ENCODE results near the gene NBAS.

The NBAS gene

DNA sequence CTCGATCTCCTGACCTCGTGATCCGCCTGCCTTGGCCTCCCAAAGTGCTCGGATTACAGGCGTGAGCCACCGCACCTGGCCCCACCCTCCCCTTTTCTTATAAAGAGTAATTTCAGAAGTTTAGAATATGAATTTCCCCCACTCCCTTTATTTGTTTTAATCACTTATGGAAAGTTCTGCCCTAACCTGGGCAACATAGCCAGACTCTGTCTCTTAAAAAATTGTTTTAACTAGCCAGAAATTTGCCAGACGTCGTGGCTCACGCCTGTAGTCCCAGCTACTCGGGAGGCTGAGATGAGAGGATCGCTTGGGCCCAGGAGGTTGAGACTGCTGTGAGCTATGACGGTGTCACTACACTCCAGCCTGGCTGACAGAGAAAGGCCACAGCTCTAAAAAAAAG lies 7.7 kb upstream of the NBAS start:
- H3K79me2 ChIP-seq (ENCODE audit: insufficient read depth, low read length) = no peaks in the 10 kb centered on the region
- no peak for TF ChIP-seq EZH2 (IDR thresholded peaks at IDR 0.05; ENCODE audit: borderline replicate concordance, low read length)
- TF ChIP-seq, protein P1, sequence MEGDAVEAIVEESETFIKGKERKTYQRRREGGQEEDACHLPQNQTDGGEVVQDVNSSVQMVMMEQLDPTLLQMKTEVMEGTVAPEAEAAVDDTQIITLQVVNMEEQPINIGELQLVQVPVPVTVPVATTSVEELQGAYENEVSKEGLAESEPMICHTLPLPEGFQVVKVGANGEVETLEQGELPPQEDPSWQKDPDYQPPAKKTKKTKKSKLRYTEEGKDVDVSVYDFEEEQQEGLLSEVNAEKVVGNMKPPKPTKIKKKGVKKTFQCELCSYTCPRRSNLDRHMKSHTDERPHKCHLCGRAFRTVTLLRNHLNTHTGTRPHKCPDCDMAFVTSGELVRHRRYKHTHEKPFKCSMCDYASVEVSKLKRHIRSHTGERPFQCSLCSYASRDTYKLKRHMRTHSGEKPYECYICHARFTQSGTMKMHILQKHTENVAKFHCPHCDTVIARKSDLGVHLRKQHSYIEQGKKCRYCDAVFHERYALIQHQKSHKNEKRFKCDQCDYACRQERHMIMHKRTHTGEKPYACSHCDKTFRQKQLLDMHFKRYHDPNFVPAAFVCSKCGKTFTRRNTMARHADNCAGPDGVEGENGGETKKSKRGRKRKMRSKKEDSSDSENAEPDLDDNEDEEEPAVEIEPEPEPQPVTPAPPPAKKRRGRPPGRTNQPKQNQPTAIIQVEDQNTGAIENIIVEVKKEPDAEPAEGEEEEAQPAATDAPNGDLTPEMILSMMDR (IDR thresholded peaks at IDR 0.05; ENCODE audit: low read length) = no peak
- H4K20me1 ChIP-seq (ENCODE audit: insufficient read depth, low read length) = no peaks in the 10 kb centered on the region
- H3K4me1 ChIP-seq (ENCODE audit: insufficient read depth, low read length, severe bottlenecking) = no peaks in the 10 kb centered on the region
- H3K4me2 ChIP-seq (ENCODE audit: low read length) = no peak overlapping the region
- no peak overlapping the region for H2AFZ ChIP-seq (ENCODE audit: low read length)
- no peaks in the 10 kb centered on the region for H3K36me3 ChIP-seq (ENCODE audit: insufficient read depth, low read length)
- H3K9ac ChIP-seq (ENCODE audit: low read length) = no peak overlapping the region
- H3F3A ChIP-seq (ENCODE audit: insufficient read depth, low read length) = no peaks in the 10 kb centered on the region
- no peak overlapping the region for H3K27ac ChIP-seq (ENCODE audit: low read depth, low read length, poor library complexity, severe bottlenecking)
- no peaks in the 10 kb centered on the region for H3K9me2 ChIP-seq (ENCODE audit: low read depth, low read length)
- no peaks in the 10 kb centered on the region for H3K27me3 ChIP-seq (ENCODE audit: insufficient read depth, low read length)
- H3K4me3 ChIP-seq (ENCODE audit: low read depth, low read length, poor library complexity, severe bottlenecking) = no peak overlapping the region
- no peaks in the 10 kb centered on the region for H3K9me3 ChIP-seq (ENCODE audit: low read length)

DNA sequence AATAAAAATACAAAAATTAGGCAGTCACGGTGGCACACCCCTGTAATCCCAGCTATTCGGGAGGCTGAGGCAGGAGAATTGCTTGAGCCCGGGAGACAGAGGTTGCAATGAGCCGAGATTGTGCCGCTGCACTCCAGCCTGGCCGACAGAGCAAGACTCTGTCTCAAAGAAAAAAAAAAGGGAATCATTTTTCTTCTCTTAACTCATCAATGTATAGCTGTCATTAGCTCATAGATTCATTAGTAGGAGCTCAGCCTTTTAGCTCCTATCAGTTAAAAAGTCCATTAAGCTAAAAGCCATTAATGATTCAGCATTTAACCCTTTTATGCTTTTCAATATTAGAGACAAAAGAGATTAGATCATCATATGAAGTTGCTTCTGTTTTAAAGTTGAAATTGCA lies 5.8 kb upstream of the NBAS start:
- Histone ChIP-seq H3K27ac (ENCODE audit: low read depth, low read length, poor library complexity, severe bottlenecking) (no peak overlapping the region), H3K4me1 (ENCODE audit: insufficient read depth, low read length, severe bottlenecking) (peaks cover 4% of the 10 kb centered on the region), H3K9ac (ENCODE audit: low read length) (no peak overlapping the region), H3K79me2 (ENCODE audit: insufficient read depth, low read length) (no peaks in the 10 kb centered on the region), H3K4me3 (ENCODE audit: low read depth, low read length, poor library complexity, severe bottlenecking) (no peak overlapping the region), H4K20me1 (ENCODE audit: insufficient read depth, low read length) (no peaks in the 10 kb centered on the region), H3K27me3 (ENCODE audit: insufficient read depth, low read length) (no peaks in the 10 kb centered on the region), H3K9me2 (ENCODE audit: low read depth, low read length) (no peaks in the 10 kb centered on the region), H3K36me3 (ENCODE audit: insufficient read depth, low read length) (no peaks in the 10 kb centered on the region), H3K4me2 (ENCODE audit: low read length) (no peak overlapping the region), H3F3A (ENCODE audit: insufficient read depth, low read length) (no peaks in the 10 kb centered on the region), H3K9me3 (ENCODE audit: low read length) (no peaks in the 10 kb centered on the region), H2AFZ (ENCODE audit: low read length) (no peak overlapping the region)
- TF ChIP-seq, protein P1 (IDR thresholded peaks at IDR 0.05; ENCODE audit: low read length) = no peak
- no peak for TF ChIP-seq EZH2 (IDR thresholded peaks at IDR 0.05; ENCODE audit: borderline replicate concordance, low read length)

DNA sequence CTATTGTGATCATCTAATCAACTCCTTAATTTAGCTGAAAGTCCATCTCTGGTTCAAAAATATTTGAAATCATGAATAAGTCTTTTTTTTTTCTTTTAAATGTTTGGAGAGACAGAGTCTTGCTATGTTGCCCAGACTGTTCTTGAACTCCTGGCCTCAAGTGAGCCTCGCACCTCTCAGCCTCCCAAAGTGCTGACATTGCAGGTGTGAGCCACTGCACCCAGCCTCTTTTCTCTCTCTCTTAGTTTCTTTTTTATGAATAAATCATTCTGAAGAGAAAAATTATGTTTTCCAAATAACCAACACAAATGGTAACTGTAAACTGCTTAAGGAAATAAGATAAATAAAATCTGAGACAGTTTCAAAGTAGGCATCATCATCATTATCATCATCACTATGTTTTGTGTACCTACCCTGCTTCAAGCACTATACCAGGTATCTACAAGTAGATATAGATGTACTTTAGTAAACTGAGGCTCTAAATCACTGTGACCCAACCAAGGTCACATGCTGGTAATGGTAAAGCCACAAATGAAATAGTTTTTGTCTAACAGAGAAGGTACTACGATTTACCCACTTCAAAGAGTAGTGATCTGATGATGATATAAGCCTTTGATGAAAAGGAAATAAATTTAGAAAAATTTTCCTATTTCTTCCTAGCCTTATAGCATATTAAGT lies 5.0 kb upstream of the NBAS start:
- Histone ChIP-seq H2AFZ (ENCODE audit: low read length) (no peak overlapping the region), H4K20me1 (ENCODE audit: insufficient read depth, low read length) (no peaks in the 10 kb centered on the region), H3K36me3 (ENCODE audit: insufficient read depth, low read length) (no peaks in the 10 kb centered on the region), H3K9ac (ENCODE audit: low read length) (no peak overlapping the region), H3F3A (ENCODE audit: insufficient read depth, low read length) (no peaks in the 10 kb centered on the region), H3K79me2 (ENCODE audit: insufficient read depth, low read length) (no peaks in the 10 kb centered on the region), H3K9me2 (ENCODE audit: low read depth, low read length) (no peaks in the 10 kb centered on the region), H3K27me3 (ENCODE audit: insufficient read depth, low read length) (no peaks in the 10 kb centered on the region), H3K4me3 (ENCODE audit: low read depth, low read length, poor library complexity, severe bottlenecking) (no peak overlapping the region), H3K4me1 (ENCODE audit: insufficient read depth, low read length, severe bottlenecking) (peaks cover 11% of the 10 kb centered on the region), H3K27ac (ENCODE audit: low read depth, low read length, poor library complexity, severe bottlenecking) (no peak overlapping the region), H3K9me3 (ENCODE audit: low read length) (no peaks in the 10 kb centered on the region), H3K4me2 (ENCODE audit: low read length) (no peak overlapping the region)
- TF ChIP-seq, protein P1 (IDR thresholded peaks at IDR 0.05; ENCODE audit: low read length) = no peak
- no peak for TF ChIP-seq EZH2 (IDR thresholded peaks at IDR 0.05; ENCODE audit: borderline replicate concordance, low read length)

All from OCI-LY1 (cell line).